COLO668 (cell line): Measurements from ENCODE around the gene SLIT1.
A peak's percentile ranks its signal among the peaks of the same experiment; 100 is the strongest.

ENCODE experiments used
- DNase-seq: peaks from one replicate; lab custom pipeline; 2025; ENCODE audit not compliant: unreplicated experiment; lab: John Stamatoyannopoulos, UW

SLIT1 gene

GRCh38 chr10:97028832-97029178, 157.0 kb downstream of the SLIT1 start:
- no peak for DNase-seq

- DNase-seq = no peak
Observed at GRCh38 chr10:97028126-97028831, 157.5 kb downstream of the SLIT1 start.

GRCh38 chr10:97025613-97026242, 160.0 kb downstream of the SLIT1 start:
- peak; percentile 15 for DNase-seq

DNA sequence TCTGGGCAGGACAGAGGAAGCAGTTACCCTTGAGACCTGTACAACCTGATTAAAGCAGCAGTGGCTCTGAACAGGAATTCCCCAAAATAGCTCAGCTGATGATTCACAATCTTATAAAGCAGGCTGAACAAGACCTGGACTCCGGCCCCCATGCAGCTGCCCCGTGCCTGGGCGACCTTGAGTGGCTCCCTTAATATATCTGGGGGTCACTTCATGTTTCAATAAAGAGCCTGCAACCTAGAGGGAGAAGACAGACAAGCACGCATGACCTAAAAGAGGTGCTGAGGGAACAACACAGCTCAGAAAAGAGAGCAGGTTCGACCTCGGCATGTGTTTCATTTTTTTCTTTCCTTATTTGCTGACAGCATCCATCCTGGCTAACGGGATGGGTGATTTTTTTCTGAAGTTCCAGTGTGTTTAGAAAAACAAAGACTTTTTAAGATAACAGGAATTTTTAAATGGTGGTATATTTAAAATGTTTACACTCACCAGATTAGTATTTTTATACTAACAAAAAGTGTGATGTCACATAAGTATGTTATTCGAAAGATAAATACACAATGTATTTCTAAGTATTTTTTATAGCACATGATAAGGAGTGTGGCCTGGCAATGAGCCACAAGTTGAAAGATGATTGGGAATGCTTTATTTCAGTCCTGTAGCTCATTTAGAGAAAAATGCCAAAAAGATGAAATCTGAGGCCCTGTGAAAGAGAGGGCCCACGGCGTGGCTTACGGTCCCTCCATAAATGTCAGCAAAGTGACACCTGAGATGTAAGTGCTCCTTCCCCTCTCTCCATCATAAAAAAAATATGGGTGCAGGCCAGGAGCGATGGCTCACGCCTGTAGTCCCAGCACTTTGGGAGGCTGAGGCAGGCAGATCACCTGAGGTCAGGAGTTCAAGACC, 161.3 kb downstream of the SLIT1 start:
- no peak for DNase-seq

GRCh38 chr10:97023401-97024167, 162.2 kb downstream of the SLIT1 start:
- no peak for DNase-seq

- no peak for DNase-seq
Observed at GRCh38 chr10:97022616-97023015, 163.1 kb downstream of the SLIT1 start.

DNA sequence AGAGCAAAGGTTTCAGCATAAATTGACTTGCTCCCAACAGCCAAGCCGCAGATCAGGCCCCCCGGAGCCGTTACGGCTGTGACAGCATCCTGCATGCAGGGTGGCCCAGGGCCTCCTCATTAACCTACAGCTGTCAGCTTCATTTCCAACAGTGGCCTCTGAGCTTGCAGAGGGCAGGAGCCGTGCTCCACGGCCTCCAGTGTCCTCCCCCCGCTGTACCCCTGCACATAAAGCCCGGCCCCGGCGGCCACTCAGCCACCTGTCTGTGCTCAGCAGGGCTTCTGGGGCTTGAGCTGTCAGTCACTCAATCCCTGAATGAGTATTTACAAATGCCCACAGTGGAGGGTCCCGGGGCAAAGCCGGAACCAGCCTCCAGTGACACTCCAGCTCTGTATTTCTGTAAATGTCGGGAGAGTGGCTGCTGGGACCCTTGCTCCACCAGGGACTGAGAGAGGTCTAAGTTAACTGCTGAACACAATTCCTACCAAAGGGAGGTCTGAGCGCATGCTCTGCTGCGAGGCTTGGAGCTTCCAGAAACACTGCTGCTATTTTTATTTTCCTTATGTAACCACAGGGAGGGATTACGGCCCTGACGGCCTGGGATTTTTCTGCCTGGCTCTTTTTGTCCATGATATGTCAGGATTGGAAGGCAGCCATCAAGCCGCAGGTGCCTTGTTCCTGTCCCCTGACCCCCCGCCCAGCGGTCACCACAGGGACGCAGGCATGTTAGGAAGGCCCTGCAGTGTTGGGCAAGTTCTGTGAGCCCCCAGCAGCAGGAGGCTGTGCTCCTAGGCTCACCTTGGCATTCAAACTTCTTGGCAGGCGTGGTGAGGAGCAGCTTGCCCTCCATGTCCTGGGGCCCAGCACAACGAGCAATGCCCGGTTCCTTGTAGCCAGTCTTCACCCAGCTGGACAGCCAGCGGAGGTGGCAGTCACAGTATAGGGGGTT, 165.0 kb downstream of the SLIT1 start:
- peak; percentile 85 for DNase-seq

DNA sequence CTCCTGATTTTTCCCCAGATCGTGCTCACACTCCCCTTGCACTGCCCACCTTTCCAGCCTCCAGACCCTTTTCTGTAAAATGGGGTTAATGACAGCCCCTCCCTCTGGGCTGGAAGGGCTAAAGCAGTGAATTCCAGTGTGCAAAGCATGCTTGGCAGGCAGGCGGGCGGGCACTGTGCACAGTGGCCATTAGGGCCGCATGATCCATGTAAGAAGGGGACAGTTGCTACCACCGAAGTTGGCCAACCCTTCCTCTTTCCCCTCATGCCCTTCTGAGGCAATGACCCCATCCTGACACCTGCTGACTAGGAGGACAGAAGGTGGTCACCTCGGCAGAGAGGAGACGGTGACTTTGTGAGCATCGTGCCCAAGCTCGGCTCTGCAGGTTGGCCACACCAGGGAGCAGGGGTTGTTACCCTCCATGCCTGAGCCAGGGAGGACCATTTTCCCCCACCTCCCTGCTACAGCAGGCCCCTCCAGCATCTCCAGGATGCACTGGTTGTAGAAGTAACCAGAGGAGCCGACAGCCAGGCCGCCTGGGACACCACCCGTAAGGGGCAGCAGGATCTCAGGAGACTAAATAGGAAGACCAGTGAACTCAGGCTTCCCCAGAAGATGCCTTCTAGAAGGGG, 166.4 kb downstream of the SLIT1 start:
- no peak for DNase-seq

GRCh38 chr10:97018251-97019212, 167.2 kb downstream of the SLIT1 start:
- no peak for DNase-seq

DNA sequence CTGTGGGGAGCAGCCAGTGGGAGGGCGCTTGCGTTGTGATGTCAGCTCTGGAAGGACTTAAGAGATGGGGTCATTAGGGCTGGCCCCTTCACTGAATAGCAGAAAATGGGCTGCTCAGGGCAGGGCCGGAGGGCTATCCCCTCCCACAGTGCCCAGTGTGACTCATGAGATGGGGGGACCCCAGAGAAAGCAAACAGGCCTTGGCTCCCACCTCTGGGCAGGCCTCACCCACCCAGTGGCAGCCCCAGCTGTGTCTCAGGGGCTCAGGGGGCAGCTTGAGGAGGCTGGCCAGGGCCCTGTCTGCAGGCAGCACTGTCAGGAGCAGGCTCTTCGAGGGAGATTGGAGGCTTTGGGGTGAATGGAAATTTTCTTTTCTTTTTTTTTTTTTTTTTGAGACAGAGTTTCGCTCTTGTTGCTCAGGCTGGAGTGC, 168.3 kb downstream of the SLIT1 start:
- DNase-seq = no peak

GRCh38 chr10:97016728-97017473, 168.9 kb downstream of the SLIT1 start:
- no peak for DNase-seq

- DNase-seq = no peak
Observed at GRCh38 chr10:97015240-97015639, 170.5 kb downstream of the SLIT1 start.

DNA sequence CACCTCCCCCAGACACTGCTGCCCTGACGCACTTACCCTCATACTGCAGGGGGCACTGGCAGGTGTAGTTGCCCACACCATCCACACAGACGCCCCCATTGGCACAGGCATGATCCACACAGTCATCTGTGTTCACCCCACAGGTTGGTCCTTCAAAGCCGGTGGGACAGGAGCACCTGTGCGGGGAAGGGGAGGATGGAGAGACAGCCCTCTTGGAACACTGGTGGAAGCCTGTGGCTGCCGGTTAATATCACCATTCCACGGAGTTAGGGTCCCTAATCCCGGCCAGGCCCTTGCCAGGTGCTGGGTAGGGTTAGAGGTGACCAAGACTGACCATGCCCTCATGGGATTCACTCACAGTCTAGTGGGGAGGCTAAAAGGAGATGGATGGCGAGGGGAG, 171.8 kb downstream of the SLIT1 start:
- DNase-seq = no peak

DNA sequence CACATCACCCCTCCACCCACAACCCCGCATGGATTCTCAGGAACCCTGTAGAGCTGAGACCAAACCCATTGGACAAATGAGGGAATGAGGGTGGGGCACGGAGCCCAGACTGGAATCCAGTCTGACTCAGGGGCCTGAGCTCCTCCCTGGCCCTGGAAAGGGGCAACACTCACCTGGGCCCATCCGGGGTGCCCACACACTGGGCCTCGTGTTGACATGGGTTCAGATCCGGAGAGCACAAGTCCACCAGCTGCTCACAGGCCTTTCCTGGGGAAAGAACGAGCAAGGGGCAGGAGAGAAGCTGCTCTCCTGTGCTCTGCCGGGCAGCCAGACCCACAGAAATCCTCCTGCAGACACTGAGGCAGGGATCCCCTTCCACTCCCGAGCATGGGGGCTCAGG, 172.2 kb downstream of the SLIT1 start:
- no peak for DNase-seq

- no peak for DNase-seq
Observed at GRCh38 chr10:97012470-97012869, 173.3 kb downstream of the SLIT1 start.

GRCh38 chr10:97011397-97011796, 174.4 kb downstream of the SLIT1 start:
- DNase-seq = no peak

- no peak for DNase-seq
Observed at GRCh38 chr10:97010695-97011206, 175.0 kb downstream of the SLIT1 start.
